Fibroblast of pulmonary artery (primary cell): ENCODE measurements around the gene B9D1.
"Not testable (repeated sequence)": the region's sequence is repeated elsewhere in the genome, so short reads cannot be mapped to it uniquely, and the experiment has no call there.

ENCODE experiments used
- DNase-seq: peaks from one replicate; pipeline ENCODE4 v3.0.0-alpha.2; 2010; ENCODE audit warnings: low read depth
- H3K4me3 ChIP-seq: replicated peaks from 2 replicates; pipeline ENCODE4 v1.5.1; 2011; ENCODE audit warnings: low read depth, mild to moderate bottlenecking, control low read depth, low read length, moderate library complexity
- TF ChIP-seq, protein P1 (sequence below): IDR thresholded peaks from 2 replicates; pipeline ENCODE4 v1.5.1; 2011; ENCODE audit warnings: mild to moderate bottlenecking, control low read depth, low read length, inconsistent platforms; ENCODE audit errors: missing control alignments

B9D1 gene

GRCh38 chr17:19359151-19359550, 3.4 kb downstream of the B9D1 start:
- DNase-seq = no peak
- TF ChIP-seq, protein P1, sequence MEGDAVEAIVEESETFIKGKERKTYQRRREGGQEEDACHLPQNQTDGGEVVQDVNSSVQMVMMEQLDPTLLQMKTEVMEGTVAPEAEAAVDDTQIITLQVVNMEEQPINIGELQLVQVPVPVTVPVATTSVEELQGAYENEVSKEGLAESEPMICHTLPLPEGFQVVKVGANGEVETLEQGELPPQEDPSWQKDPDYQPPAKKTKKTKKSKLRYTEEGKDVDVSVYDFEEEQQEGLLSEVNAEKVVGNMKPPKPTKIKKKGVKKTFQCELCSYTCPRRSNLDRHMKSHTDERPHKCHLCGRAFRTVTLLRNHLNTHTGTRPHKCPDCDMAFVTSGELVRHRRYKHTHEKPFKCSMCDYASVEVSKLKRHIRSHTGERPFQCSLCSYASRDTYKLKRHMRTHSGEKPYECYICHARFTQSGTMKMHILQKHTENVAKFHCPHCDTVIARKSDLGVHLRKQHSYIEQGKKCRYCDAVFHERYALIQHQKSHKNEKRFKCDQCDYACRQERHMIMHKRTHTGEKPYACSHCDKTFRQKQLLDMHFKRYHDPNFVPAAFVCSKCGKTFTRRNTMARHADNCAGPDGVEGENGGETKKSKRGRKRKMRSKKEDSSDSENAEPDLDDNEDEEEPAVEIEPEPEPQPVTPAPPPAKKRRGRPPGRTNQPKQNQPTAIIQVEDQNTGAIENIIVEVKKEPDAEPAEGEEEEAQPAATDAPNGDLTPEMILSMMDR = no peak
- no peak overlapping the region for H3K4me3 ChIP-seq

DNA sequence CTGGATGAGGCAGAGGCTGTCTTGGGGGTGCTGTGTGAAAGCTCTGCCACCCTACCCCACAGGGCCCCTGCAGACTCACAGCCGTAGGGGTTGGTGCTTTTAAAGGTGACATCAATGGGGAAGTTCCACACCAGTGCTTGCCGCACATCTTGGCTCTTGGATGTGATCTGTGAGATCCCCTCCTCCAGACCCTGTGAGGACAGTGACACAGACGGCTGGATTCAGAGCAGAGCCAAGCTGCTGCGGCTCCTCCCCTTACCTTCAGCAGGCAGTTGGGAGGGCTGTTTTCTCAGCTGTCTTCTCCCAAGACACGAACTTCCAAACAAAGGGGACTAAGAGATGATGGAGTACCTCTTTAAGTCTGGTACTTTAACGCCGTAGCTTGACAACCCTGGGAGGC, 4.8 kb downstream of the B9D1 start:
- TF ChIP-seq, protein P1 = no peak
- no peak overlapping the region for H3K4me3 ChIP-seq
- no peak for DNase-seq

GRCh38 chr17:19357351-19357750, 5.2 kb downstream of the B9D1 start:
- DNase-seq = no peak

GRCh38 chr17:19354748-19355147, 7.8 kb downstream of the B9D1 start:
- TF ChIP-seq, protein P1 = no peak

More at GRCh38 chr17:19357351-19357750, 5.2 kb downstream of the B9D1 start:
- TF ChIP-seq, protein P1 = no peak
- no peak overlapping the region for H3K4me3 ChIP-seq

GRCh38 chr17:19353401-19353800, 9.1 kb downstream of the B9D1 start:
- H3K4me3 ChIP-seq, DNase-seq: not testable (repeated sequence)

More at GRCh38 chr17:19354748-19355147, 7.8 kb downstream of the B9D1 start:
- no peak for DNase-seq
- no peak overlapping the region for H3K4me3 ChIP-seq

DNA sequence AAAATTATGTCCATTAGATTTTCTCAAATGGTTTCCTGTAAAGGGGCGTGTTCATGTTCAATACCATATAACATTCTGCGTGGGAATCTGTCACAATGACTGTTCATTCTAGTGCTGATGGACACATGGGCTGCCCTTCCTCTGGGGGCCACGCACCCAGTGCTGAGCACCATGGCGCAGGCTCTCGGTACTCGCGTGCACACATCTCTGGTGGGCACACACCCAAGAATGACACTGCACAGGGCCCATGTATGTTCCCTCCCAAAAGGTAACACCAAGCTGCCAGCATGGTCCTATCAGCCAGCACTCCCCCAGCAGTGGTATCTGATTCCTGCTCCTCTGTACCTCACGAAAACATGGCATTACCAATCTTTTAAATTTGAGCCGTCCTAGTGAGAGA, 13.7 kb downstream of the B9D1 start:
- TF ChIP-seq, protein P1 = no peak
- H3K4me3 ChIP-seq = no peak overlapping the region
- DNase-seq = no peak

GRCh38 chr17:19348081-19348650, 14.4 kb downstream of the B9D1 start:
- DNase-seq = no peak
- H3K4me3 ChIP-seq = no peak overlapping the region
- TF ChIP-seq, protein P1 = no peak
